AG09309 (cell line): ENCODE data around the gene VSIR.

ENCODE experiments used
- DNase-seq: peaks from one replicate; pipeline ENCODE4 v3.0.0-alpha.2; 2010; ENCODE audit warnings: low read depth
- H3K4me3 ChIP-seq: 2 replicates; pipeline ENCODE4 v1.5.1; 2011; ENCODE audit warnings: mild to moderate bottlenecking, low read depth, low read length, moderate library complexity; ENCODE audit not compliant: control insufficient read depth
- TF ChIP-seq, protein P1 (sequence below): IDR thresholded peaks from 2 replicates; pipeline ENCODE4 v1.5.1; 2011; ENCODE audit warnings: mild to moderate bottlenecking, low read depth, low read length, inconsistent platforms; ENCODE audit not compliant: insufficient read depth, control insufficient read depth; ENCODE audit errors: missing control alignments

VSIR gene

DNA sequence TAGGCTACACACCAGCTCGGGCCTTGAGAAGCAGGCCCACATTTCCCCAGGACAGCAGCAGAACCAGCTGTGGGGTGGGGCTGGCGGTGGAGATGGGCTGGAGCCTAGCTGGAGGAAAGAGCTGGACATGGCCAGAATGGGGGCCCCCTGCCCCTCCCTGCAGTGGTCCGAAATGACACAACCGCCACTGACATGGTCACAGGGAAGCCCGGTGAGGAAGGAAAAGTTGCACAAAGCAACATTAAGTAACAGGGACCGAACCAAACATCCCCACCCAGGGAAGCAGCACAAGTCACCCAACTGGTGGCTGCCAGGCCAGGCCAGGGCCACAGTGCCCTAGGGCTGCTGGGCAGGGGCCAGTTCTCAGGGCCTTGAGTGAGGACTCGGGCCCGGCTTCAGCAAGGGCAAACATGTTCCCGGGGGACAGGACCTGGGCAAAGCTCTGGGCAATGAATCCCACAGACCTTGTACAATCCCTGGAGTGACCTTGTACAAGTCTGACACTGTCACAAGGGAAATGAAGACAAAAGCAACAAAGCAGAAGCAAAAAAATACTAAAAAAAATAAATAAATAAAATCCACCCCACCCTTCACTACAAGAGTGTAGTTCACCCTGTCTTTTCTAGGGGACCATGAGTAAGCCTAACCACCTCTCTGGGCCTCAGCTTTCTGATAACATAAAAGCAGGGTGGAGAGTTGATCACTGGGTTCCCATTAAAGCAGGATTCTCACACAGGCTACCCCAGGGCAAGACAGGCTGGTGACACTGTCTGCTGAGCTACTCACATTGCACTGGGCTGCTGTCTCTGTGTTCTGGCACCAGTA, 44.7 kb upstream of the VSIR start:
- H3K4me3 ChIP-seq, result no peak overlapping the region
- TF ChIP-seq, protein P1, sequence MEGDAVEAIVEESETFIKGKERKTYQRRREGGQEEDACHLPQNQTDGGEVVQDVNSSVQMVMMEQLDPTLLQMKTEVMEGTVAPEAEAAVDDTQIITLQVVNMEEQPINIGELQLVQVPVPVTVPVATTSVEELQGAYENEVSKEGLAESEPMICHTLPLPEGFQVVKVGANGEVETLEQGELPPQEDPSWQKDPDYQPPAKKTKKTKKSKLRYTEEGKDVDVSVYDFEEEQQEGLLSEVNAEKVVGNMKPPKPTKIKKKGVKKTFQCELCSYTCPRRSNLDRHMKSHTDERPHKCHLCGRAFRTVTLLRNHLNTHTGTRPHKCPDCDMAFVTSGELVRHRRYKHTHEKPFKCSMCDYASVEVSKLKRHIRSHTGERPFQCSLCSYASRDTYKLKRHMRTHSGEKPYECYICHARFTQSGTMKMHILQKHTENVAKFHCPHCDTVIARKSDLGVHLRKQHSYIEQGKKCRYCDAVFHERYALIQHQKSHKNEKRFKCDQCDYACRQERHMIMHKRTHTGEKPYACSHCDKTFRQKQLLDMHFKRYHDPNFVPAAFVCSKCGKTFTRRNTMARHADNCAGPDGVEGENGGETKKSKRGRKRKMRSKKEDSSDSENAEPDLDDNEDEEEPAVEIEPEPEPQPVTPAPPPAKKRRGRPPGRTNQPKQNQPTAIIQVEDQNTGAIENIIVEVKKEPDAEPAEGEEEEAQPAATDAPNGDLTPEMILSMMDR, result no peak
- DNase-seq, result no peak

DNA sequence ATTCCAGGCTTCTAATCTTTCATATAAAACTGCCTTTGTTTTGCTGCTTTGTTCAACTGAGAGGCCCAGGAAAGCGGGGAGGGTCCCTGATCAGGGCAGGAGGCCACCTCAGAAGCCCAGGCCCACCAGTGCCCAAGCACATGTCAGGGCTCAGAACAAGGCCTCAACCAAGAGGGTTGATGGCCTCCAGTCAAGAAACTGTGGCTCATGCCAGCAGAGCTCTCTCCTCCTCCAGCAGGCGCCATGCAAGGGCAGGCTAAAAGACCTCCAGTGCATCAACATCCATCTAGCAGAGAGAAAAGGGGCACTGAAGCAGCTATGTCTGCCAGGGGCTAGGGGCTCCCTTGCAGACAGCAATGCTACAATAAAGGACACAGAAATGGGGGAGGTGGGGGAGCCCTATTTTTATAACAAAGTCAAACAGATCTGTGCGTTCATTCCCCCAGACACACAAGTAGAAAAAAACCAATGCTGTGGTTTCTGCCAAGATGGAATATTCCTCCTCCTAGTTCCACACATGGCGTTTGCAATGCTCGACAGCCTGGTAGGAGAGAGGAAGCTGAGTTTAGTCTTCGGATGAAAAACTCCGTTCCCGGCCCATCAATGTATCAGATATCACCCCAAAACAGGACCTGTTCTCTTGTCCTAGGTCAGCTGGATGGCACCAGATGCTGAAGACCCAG, 43.8 kb upstream of the VSIR start:
- no peak for DNase-seq
- TF ChIP-seq, protein P1, result no peak
- H3K4me3 ChIP-seq, result no peak overlapping the region

DNA sequence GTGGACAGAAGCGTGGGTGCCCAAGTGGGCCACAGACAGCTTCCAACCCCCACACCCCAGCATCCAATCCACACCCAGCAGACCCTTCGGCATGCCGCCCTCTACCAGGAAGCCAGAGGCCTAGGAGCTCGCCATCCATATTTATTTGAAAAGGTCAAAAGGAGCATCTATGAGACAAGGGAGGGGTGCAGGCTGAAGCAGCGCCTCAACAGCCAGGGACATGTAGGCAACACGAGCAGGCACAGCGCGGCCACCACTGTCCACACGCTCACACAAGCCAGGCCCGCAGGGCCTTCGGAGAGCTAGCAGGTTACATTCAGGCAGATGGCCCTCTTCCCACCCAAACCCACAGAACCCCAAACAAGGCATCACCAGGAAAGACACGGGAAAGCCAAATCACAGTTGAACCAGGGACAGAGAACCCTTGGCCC, 43.1 kb upstream of the VSIR start:
- H3K4me3 ChIP-seq, result no peak overlapping the region
- no peak for DNase-seq
- TF ChIP-seq, protein P1, result no peak

DNA sequence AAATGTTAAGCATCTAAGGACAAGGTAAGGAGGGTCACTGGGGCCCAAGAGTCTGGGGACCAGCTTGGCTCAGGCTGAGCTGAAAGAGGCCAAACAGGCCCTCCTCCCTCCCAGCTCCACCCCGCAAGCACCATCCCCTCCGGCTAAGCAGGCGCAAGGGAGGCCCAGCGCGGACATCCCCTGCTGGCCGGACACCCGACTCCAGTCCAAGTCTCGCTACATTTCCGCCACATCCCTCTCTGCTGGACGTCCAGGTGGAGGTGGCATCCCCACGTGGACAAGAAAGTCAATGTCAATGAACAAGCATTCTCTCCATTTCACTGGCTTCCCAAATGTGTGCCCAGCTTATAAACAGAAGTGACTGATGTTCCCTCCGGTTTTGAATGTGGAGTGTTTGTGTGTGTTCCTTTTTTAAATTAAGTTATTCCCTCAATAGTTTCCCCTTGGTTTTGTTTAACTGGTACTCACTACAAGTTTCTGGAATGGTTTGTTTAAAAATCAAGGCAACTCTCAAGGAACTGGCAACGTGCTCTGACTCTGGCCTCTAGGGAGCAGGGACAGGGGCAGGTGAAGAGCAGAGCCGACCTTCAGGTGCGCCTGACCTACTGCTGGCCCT, 42.3 kb upstream of the VSIR start:
- TF ChIP-seq, protein P1, result no peak
- H3K4me3 ChIP-seq, result no peak overlapping the region
- no peak for DNase-seq

DNA sequence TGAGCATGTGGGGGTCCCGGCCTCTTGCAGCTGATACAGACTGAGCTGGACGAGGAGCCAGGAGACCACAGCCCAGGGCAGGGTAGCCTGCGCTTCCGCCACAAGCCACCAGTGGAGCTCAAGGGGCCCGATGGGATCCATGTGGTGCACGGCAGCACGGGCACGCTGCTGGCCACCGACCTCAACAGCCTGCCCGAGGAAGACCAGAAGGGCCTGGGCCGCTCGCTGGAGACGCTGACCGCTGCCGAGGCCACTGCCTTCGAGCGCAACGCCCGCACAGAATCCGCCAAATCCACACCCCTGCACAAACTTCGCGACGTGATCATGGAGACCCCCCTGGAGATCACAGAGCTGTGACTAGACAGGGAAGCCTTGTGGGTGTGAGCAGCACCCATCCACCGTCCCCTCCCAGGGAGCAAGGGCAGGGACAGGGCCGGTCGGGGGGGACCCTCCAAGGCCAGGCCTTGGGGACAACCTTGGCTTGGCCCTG, 41.6 kb upstream of the VSIR start:
- TF ChIP-seq, protein P1, result no peak
- H3K4me3 ChIP-seq, result no peak overlapping the region
- no peak for DNase-seq

DNA sequence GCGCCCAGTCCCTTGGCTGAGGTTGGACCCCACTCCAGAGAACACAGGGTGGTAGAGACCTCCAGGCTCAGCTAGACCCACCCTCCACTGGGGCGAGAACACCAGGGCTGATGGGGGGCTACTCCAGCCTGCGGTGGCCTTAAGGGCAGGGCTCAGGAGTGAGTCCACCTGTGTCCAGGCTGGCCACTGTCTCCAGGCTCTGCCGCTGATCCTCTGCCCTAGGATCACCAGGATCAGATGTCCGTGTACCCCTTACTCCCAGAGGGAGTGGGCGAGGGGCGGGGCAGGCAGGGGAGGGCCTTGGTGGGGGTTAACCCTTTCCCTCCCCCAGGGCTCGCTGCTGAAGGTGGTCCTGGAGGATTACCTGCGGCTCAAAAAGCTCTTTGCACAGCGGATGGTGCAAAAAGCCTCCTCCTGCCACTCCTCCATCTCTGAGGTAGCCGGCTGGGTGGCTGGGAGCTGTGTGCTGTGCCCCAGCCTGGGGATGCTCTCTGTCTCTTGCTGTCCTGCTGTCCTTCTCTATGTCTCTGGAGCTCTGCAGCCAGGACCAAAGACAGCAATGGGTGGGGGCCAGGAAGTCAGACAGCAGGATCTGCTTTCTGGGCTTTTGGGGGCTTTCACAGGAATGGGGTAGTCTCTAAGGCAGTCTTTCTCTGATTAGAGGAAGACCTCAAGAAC, 39.7 kb upstream of the VSIR start:
- no peak for DNase-seq
- H3K4me3 ChIP-seq, result no peak overlapping the region
- TF ChIP-seq, protein P1, result no peak
